ENCODE results near the gene PKLR. TPM values are rescaled to one million over a fixed set of nuclear protein-coding genes. Genes with fewer than 3 reads are reported as not detected.
"Not testable (repeated sequence)": the region's sequence is repeated elsewhere in the genome, so short reads cannot be mapped to it uniquely, and the experiment has no call there.

Gene PKLR
- total RNA-seq, 1 donor from 2014 or later: 0.31 TPM

GRCh38 chr1:155316922-155317321 is 15.7 kb upstream of the PKLR start:
- DNase-seq: no peak

GRCh38 chr1:155313261-155313660 is 12.0 kb upstream of the PKLR start:
- peak; percentile 72 for DNase-seq

GRCh38 chr1:155309423-155310021 is 8.3 kb upstream of the PKLR start:
- DNase-seq: peak; percentile 45

GRCh38 chr1:155308493-155309422 is 7.5 kb upstream of the PKLR start, which contains the start of gene FDPS:
FDPS (plus strand) TSS chr1:155308866; CDS start chr1:155309790, 924 bp downstream.
- peak; percentile 100 for DNase-seq

GRCh38 chr1:155307247-155307740 is 6.1 kb upstream of the PKLR start:
- peak; percentile 66 for DNase-seq

GRCh38 chr1:155305881-155306391 is 4.7 kb upstream of the PKLR start:
- DNase-seq: no peak

- no peak for DNase-seq
Measured at GRCh38 chr1:155304558-155305063, 3.4 kb upstream of the PKLR start.

GRCh38 chr1:155300553-155301329 is 497 bp downstream of the PKLR start:
- DNase-seq: no peak

GRCh38 chr1:155300024-155300423 is 1.2 kb downstream of the PKLR start:
- DNase-seq: no peak

- DNase-seq: no peak
Measured at GRCh38 chr1:155297384-155297783, 3.9 kb downstream of the PKLR start.

- no peak for DNase-seq
Measured at GRCh38 chr1:155296661-155297060, 4.6 kb downstream of the PKLR start.

GRCh38 chr1:155295942-155296267 is 5.3 kb downstream of the PKLR start:
- no peak for DNase-seq

GRCh38 chr1:155295183-155295941 is 5.9 kb downstream of the PKLR start:
- DNase-seq: no peak

GRCh38 chr1:155294520-155295182 is 6.6 kb downstream of the PKLR start:
- no peak for DNase-seq

- DNase-seq: no peak
Measured at GRCh38 chr1:155293086-155293749, 8.0 kb downstream of the PKLR start.

- not testable (repeated sequence) for DNase-seq
Measured at GRCh38 chr1:155291006-155291405, 10.2 kb downstream of the PKLR start.

GRCh38 chr1:155287987-155288543 is 13.2 kb downstream of the PKLR start:
- no peak for DNase-seq

GRCh38 chr1:155286544-155286943 is 14.7 kb downstream of the PKLR start:
- DNase-seq: no peak

- DNase-seq: no peak
Measured at GRCh38 chr1:155285631-155286044, 15.6 kb downstream of the PKLR start.

- DNase-seq: no peak
Measured at GRCh38 chr1:155285063-155285462, 16.2 kb downstream of the PKLR start.

Data from tongue (tissue), 2 donors.